GM19455 (cell line): ENCODE data around the gene AZIN2.
A peak's percentile ranks its signal among the peaks of the same experiment; 100 is the strongest.
"Not testable (repeated sequence)": the region's sequence is repeated elsewhere in the genome, so short reads cannot be mapped to it uniquely, and the experiment has no call there.

Experiments
- ATAC-seq: cut with Tn5 transposase; IDR thresholded peaks from one replicate; pipeline ENCODE4 v1.9.1; 2021; ENCODE audit not compliant: unreplicated experiment

Gene AZIN2

DNA sequence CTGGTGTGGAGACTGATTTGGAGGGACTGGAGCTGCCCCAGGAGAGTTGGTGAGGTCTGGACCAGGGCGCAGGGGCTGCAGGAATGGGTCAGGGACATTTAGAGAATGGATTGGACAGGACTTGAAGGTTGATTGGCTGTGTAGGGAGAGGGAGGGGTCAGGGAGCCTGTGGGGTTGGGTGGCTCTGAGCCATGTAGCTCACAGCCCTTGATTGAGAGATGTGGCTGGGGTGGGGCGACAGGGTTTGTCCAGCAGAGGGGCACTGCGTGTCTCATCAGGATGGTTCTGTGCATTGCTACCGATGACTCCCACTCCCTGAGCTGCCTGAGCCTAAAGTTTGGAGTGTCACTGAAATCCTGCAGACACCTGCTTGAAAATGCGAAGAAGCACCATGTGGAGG is 12.1 kb downstream of the AZIN2 start:
- no peak for ATAC-seq

DNA sequence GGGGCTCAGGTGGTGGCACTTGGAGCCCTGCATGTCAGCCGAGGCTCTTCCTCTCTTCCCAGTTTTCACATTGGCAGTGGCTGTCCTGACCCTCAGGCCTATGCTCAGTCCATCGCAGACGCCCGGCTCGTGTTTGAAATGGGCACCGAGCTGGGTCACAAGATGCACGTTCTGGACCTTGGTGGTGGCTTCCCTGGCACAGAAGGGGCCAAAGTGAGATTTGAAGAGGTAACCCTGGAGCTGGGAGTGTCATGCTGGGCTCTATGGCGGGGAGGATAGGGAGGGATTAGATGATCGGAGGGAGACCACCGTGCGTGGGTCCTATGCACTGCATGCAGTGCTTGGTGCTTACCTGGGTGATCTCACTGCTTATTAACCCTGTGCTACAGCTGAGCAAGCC is 13.5 kb downstream of the AZIN2 start:
- ATAC-seq = no peak

DNA sequence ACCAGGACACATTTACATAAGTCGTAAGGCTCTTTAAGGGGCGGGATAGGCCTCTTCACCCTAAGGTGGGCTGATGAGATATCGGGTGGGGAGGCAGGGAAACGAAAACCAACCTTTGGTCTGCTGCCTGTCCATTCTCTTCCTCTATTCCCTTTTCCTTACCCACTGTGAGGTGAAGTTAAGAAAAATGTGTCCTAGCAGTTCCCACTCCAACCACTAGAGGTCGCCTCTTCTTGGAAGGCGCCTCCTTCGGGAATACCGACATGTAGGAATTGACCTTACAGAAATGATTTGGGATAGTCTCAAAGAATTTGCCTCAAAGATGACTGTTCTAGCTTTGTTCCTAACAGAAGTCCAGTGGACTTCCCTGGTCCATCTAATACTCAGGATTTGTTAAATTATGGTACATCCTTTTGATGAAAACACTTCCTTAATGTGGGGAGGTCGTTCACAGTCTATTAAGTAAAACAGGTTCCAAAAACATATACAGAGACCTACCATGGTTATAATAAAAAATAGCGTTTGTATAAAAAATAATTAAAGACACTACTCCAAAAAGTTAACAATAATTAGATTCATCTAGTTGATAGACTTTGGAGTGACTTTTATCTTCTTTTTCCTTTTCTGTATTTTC is 14.1 kb downstream of the AZIN2 start:
- ATAC-seq = no peak

DNA sequence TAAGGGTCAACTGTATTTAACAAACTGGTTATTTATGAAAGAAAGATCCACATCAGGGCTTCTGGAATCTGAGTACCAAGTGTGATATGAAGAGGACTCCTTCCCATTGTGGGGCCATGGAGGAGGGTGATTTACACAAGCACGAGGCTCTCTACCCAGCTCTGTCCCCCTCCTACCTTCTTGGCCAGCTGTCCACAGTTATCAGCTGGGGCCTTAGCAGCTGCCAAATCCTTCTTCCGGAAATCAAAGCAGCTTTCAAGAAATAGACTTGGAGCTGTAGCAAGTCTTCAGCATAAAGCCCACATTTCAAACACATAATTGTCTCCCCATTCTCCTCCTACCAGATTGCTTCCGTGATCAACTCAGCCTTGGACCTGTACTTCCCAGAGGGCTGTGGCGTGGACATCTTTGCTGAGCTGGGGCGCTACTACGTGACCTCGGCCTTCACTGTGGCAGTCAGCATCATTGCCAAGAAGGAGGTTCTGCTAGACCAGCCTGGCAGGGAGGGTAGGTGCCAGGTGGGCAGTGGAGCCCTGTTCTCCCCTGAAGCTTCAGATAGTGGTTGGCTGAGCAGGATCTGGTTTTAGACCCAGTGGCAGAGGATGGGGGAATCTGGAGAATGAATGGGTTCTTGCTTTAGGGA is 15.5 kb downstream of the AZIN2 start:
- no peak for ATAC-seq

DNA sequence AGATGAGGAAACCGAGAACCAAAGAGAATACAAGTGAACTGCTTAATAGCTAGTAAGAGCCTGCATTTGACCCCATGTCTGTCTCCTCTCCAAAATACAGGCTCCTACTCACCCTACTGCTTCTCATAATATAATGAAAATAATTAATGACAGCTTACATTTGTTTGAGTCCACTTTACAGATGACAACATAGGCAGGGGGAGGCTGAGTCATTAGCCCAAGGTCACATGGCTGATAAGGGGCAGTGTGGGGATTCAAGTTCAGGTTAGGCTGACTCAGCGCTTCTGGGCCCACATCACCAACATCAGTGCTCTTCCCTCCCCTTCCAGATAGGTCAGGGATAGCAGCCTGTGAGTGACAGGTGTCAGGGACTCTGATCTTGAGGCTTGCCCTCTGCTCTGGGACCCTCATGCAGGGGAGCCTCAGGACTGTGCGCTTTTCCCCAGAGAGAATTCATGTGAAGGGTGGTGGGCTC is 16.2 kb downstream of the AZIN2 start:
- no peak for ATAC-seq

DNA sequence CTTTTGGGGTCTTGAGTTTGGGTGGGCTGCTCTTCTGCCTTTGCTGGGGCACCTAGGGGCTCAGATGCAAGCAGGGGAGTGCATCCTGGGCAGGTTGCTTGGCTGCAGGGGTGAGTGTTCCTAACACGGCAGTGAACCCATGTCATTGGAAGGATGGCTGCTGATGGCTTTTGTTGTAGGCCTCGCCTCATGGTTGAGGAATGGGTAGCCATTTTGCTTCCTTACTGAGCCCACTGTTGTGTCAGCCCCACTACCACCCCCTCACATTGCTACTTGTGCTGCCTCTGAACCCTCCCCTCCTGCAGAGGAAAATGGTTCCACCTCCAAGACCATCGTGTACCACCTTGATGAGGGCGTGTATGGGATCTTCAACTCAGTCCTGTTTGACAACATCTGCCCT is 16.8 kb downstream of the AZIN2 start:
- ATAC-seq = no peak

DNA sequence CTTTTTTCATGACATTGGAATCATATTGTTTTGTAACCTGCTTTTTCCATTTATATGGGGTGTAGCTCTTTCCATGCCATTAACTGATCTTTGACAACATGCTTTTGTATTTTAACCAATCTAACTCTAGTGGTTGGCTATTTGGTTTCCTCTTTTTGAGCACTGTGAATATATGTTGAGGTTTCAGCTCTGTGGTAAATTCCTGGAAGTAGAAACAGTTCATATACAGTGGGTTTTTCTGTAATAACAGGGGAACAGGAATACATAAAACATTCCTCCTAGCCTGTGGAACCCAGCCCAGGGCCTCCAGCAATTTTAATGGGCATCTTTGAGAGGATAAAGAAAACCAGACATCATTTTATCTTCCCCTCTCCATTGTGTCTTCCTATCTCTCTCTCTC is 17.4 kb downstream of the AZIN2 start:
- ATAC-seq = no peak

DNA sequence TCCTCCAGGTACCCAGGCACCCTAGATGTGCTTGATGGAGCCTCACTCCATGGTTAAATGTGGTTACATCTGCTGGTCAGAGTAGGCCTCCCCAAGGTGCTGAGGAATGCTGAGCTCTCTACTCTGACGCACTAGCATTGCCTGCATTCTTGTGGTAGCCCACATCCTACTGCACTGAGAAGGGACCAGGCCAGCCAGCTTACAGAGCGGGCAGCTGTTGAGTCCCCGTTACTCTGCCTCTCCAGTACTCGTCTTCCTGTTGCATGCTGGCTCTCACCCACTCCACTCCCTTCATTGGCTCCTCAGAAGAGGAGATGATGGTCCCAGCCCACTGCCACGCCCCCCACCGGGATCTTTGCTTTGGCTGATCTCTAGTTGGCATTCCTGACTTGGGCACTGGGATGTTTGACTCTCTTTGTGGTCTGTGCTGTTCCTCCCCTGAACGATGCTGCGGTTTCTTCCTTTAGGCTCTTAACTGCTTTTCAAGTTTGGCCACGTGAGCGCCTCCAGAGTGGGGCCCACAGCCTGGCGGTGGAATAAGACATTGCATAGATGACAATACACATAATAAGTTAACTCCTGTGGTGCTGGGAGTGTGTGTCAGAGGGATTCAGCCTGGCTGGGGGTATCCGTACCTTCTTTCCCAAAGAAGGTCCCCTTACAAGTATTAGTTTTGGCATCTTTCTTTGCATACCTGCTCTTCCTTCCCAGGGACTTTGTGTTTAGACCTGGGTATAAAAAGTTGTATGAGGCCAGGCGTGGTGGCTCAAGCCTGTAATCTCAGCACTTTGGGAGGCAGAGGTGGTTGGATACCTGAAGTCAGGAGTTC is 18.6 kb downstream of the AZIN2 start:
- no peak for ATAC-seq

DNA sequence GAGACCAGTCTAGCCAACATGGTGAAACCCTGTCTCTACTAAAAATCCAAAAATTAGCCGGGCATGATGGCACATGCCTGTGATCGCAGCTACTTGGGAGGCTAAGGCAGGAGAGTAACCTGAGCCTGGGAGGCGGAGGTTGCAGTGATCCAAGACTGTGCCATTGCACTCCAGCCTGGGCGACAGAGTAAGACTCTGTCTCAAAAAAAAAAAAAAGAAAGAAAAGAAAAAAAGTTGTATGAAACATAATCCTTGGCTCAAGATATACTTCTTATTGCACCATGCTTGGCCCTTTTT is 19.1 kb downstream of the AZIN2 start:
- not testable (repeated sequence) for ATAC-seq

DNA sequence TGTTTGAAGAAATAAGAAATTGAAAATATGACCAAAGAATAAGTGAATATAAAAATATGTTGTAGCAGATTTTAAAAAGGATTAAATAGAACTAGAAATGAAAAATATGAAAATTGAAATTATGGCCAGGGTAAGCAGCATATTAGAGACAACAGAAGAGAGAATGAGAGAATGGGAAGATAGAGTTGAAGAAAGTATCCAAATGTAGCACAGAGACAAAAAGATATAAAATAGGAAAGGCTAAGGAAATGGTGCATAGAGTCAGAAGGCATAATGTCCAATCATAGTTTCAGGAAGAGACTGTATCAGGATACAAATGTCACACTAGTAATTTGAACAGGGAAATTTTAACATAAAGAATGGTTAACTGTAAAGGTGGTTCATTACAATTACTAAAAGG is 29.5 kb downstream of the AZIN2 start:
- no peak for ATAC-seq

DNA sequence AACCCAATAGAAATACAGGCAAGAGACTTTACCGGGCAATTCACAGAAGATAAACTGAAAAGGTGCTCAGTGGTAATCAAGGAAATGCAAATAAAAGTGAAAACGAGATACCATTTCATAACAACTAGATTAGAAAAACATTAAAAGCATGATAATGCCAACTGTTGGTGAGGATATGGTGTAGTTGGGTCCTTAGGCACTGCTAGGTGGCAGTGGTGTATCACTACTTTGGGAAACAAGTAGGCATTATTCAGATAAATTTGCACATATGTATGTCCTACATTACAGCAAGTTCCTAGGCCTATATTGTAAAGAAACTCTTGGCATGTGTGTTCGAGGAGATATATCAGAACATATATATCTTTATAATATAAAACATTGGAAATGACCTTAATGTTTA is 31.0 kb downstream of the AZIN2 start:
- ATAC-seq = no peak

DNA sequence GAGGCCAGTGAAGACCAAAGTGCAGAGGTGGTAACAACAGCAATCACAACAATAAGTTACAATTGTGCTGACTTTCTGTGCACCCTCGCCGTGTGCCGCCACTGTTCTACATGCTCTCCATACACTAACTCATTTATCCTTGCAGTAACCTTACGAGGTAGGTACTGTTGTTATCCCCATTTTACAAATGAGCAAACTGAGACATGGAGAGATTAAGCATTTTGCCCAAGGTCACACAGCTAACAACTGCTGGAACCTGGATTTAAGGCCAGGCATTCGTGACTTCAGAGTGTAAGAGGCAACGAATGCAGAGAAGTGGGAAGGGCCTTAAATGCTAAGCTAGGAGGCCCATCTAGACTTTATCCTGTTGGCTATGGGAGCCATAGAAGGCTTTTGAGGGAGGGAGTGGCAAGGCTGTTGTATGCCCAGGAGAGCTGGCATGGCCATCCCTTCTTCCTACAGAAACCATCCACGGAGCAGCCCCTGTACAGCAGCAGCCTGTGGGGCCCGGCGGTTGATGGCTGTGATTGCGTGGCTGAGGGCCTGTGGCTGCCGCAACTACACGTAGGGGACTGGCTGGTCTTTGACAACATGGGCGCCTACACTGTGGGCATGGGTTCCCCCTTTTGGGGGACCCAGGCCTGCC is 36.6 kb downstream of the AZIN2 start:
- ATAC-seq = no peak

DNA sequence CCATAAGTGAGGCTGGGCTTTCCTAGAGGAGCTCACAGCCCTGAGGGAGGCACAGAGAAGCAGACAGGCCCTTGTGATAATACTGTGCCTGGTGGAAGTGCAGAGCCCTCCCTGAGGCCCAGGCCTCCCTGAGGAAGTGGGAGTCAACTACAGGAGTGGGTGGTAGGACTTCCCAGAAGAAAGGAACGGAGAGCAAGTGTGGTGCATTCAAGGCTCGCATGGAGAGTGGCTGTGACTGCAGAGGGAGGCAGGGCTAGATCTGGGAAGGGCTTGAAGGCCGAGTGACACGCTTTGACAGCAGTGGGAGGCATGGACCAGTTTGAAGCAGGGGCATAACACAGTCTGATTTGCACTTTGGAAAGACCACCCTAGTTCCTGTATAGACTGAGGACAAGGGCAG is 37.3 kb downstream of the AZIN2 start:
- no peak for ATAC-seq

DNA sequence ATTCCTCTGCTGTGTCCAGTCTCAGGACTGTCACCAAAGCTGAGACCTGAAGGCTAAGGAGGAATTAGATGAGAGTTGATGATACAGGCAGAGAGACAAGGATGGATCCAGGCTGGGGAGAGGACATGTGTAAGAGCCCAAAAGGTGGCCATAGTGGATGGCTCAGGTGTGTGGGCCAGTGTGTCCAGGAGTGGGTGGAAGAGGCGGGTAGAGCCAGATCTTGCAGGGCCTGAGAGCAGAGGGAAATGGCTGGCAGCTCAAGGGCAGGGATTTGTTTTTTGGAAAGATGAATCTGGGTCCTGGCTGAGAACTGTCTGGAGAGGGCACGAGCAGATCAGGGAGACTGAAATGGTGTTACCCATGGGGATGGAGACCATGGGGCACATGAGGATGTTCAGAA is 38.1 kb downstream of the AZIN2 start:
- ATAC-seq = no peak

DNA sequence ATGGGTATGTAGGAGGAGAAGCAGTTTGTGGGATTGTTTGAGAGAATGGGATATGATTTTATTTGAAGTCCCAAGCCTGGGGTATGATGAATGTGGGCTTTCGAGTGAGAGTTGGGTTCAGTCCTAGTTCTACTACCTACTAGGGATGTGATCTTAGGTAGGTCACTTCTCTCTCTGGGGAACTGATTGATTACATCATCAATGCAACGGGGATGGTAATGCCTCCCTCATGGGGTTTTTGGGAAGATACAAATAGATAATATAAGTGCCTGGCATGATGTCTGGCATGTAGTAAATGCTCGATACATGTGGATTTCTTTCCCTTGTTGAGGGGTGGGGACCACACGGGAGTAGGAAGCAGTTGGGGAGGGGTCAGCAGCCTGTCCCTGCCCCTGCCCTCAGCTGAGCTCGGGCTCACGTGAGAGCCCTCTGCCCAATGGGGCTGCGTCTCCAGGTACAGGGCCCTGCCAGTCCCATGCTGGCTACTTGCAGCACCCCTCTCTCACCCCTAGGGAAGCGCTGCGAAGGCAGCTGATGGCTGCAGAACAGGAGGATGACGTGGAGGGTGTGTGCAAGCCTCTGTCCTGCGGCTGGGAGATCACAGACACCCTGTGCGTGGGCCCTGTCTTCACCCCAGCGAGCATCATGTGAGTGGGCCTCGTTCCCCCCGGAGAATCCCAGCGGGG is 38.7 kb downstream of the AZIN2 start:
- ATAC-seq = peak; percentile 78

DNA sequence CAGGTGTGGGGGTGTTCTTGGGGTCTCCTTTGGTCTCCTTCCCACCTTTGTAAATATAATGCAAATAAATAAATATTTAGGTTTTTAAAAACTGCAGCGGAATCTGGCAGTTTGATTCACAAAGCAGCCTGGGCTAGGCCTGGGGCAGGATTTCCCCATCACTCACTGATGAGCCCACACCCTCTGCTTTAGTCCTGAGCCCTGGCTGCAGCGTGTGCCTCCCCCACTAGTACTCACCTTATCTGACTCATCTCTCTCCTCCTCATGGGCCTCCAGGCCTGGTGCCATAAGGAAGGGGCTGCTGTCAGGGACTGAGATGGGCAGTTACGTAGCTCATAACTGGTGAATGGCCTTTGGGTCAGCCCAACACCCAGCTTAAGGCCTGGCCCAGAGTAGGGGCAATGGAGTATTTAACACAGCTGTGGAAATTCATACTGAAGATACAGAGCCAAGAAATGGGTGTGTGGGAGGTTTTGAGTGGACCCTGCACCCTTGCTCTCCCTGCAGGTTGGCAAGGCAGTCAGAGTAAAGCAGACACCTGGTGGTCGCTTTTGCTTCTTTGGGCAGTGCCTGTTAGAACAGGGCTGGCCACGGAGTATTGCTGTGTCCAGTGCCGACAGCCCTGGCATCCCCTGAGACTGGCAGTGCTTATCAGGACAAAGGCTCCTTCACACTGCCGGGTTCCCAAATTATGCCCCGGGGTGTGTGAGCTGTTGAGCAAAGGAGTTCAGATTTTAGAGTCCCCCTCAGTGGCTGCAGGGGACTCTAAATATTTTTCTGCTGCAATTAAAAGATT is 39.7 kb downstream of the AZIN2 start:
- peak; percentile 49 for ATAC-seq

DNA sequence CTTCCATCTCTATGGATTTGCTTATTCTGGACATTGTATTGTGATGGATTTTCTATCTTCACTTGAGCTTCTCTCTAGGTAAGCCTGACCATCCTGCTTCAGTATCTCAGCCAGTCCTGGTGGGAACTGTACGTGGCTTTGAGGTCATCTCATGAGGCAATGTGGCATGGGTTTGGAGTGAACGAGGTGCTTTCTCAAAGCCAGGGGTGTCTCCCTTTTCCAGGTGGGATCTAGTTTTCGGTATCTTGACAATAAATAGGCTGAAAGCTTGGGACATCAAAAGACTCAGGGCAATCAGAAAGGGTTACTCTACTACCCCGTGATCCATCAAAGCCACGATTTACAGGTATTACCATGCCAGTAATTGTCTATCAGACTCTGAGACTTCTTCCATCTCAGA is 40.8 kb downstream of the AZIN2 start:
- no peak for ATAC-seq

DNA sequence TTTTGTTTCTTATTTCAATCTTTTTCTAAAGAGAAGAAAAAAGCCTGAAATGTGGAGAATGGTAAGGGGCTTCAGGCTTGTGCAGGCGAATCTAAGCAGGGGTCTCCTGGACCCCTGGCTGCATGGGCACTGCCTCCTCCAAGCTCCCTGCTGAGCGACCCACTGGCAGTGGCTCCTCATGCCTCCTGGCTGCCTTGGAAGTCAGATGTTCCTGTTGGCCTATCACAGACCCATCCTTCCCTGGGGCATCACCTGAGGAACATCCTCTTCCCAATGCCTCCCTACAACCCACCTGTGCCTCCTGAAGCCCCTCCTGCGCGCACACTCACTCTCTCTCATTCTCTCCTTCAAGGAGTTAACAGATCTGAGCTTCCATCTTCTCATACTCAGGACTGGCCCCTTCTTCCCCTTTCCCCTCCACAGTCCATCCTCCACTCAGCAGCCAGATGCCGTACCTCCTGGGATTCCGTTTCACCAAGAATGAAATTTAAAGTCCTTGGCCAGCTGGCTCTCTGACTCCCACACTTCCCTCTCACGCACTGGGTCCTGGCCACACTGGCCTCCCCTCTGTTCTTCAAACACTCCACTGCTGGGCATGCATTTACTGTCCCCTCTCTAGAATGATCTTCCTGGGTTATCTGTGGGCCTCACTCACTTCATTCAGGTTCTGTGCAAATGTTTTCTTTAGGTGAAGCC is 41.7 kb downstream of the AZIN2 start:
- ATAC-seq = no peak

DNA sequence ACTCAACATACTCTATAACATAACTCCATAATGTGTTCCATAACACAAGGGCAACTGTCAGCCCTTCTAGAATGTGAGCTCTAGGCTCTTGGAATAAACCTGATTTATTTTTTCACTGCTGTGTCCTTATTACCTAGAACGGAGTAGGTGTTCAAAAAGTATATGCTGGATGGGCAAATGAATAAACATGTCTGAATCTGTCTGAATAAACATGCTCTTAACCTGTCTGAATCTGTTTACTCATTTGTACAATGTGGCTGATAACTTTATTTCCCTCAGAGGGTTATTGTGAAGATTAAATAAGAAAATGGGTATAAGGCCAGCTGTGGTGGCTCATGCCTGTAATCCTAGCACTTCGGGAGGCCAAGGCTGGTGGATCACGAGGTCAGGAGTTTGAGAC is 42.3 kb downstream of the AZIN2 start:
- ATAC-seq = no peak

DNA sequence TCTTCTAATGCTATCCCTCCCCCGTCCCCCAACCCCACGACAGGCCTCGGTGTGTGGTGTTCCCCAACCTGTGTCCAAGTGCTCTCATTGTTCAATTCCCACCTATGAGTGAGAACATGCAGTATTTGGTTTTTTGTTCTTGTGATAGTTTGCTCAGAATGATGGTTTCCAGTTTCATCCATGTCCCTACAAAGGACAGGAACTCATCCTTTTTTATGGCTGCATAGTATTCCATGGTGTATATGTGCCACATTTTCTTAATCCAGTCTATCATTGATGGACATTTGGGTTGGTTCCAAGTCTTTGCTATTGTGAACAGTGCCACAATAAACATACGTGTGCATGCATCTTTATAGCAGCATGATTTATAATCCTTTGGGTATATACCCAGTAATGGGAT is 43.7 kb downstream of the AZIN2 start:
- ATAC-seq = not testable (repeated sequence)
